ENCODE measurements around the gene TNFRSF6B.

DNA sequence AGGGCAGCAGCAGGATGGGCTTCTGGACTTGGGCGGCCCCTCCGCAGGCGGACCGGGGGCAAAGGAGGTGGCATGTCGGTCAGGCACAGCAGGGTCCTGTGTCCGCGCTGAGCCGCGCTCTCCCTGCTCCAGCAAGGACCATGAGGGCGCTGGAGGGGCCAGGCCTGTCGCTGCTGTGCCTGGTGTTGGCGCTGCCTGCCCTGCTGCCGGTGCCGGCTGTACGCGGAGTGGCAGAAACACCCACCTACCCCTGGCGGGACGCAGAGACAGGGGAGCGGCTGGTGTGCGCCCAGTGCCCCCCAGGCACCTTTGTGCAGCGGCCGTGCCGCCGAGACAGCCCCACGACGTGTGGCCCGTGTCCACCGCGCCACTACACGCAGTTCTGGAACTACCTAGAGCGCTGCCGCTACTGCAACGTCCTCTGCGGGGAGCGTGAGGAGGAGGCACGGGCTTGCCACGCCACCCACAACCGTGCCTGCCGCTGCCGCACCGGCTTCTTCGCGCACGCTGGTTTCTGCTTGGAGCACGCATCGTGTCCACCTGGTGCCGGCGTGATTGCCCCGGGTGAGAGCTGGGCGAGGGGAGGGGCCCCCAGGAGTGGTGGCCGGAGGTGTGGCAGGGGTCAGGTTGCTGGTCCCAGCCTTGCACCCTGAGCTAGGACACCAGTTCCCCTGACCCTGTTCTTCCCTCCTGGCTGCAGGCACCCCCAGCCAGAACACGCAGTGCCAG, at the start of gene TNFRSF6B:
- no peak for TF ChIP-seq CTCF (IDR thresholded peaks at IDR 0.05)
- TF ChIP-seq POLR2A (IDR thresholded peaks at IDR 0.05), result no peak
